Breast epithelium (tissue), 3 donors: ENCODE measurements around the gene RFC2.

Experiments
- POLR2A ChIP-seq: fragments of 450-650 bp; IDR thresholded peaks from one replicate; pipeline ENCODE4 v1.6.1; 2016; ENCODE audit warnings: antibody characterized with exemption, mild to moderate bottlenecking, moderate library complexity
- POLR2AphosphoS5 ChIP-seq, 3 donors: sonication (generic); formaldehyde crosslinking; IDR thresholded peaks; one replicate each; pipeline ENCODE4 v1.6.1; 2017; ENCODE audit warnings: antibody characterized with exemption in 3 of 3
- TF ChIP-seq, protein P1 (sequence below), 3 donors: fragments of 450-650 bp; IDR thresholded peaks; one replicate each; pipeline ENCODE4 v1.5.1; 2016 to 2017; ENCODE audit warnings: antibody characterized with exemption in 3 of 3, mild to moderate bottlenecking in 3 of 3, moderate library complexity in 3 of 3

DNA sequence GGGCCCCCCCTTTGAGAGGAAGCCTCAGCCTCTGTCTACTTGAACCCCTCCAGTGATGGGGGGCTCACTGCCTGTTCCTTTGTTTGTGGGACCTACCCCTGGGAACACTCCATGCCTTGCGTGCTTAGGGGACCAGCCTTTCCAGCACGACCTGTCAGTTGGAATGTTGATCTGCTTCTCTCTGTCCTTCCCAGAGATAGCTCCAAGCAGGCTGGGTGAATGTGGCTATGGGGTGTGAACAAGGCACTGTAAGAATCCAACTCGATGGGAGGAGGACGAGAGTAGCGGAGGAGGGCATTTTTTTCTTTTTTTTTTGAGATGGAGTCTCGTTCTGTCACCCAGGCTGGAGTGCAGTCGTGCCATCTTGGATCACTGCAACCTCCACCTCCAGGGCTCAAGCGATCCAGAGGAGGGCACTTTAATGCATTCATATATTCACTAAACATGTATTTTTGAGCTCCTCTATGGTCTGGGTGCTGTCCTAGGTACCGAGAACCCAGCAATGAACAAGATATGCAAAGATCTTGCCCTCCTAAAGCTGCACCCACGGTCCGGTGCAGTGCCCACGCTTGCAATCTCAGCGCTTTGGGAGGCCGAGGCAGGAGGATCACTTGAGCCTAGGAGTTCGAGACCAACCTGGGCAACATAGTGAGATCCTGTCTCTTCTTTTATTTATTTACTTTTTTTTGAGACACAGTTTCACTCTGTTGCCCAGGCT lies 43.5 kb upstream of the RFC2 start:
- TF ChIP-seq POLR2A: no peak
- TF ChIP-seq, protein P1, sequence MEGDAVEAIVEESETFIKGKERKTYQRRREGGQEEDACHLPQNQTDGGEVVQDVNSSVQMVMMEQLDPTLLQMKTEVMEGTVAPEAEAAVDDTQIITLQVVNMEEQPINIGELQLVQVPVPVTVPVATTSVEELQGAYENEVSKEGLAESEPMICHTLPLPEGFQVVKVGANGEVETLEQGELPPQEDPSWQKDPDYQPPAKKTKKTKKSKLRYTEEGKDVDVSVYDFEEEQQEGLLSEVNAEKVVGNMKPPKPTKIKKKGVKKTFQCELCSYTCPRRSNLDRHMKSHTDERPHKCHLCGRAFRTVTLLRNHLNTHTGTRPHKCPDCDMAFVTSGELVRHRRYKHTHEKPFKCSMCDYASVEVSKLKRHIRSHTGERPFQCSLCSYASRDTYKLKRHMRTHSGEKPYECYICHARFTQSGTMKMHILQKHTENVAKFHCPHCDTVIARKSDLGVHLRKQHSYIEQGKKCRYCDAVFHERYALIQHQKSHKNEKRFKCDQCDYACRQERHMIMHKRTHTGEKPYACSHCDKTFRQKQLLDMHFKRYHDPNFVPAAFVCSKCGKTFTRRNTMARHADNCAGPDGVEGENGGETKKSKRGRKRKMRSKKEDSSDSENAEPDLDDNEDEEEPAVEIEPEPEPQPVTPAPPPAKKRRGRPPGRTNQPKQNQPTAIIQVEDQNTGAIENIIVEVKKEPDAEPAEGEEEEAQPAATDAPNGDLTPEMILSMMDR (IDR thresholded peaks at IDR 0.05): no peak
- no peak for TF ChIP-seq POLR2AphosphoS5 (IDR thresholded peaks at IDR 0.05)
